ENCODE data around the gene NEK6.
"Not testable (repeated sequence)": the region's sequence is repeated elsewhere in the genome, so short reads cannot be mapped to it uniquely, and the experiment has no call there.

The NEK6 gene

GRCh38 chr9:124228516-124228915, 29.2 kb upstream of the NEK6 start:
- Histone ChIP-seq H3K36me3 (ENCODE audit: control insufficient read depth, insufficient read depth, low read length) (no peaks in the 10 kb centered on the region), H3K27me3 (ENCODE audit: control insufficient read depth, insufficient read depth, low read length) (no peaks in the 10 kb centered on the region), H3K9me3 (ENCODE audit: control insufficient read depth, insufficient read depth, low read length) (no peaks in the 10 kb centered on the region), H3K27ac (ENCODE audit: low read depth, low read length) (no peak overlapping the region), H3K4me1 (ENCODE audit: control insufficient read depth, insufficient read depth, low read length) (no peaks in the 10 kb centered on the region), H3K4me3 (ENCODE audit: low read depth, low read length) (no peak overlapping the region), H3K9ac (ENCODE audit: low read depth, low read length) (no peak overlapping the region)

GRCh38 chr9:124231095-124231737, 26.5 kb upstream of the NEK6 start:
- no peaks in the 10 kb centered on the region for H3K36me3 ChIP-seq (ENCODE audit: control insufficient read depth, insufficient read depth, low read length)
- H3K4me1 ChIP-seq (ENCODE audit: control insufficient read depth, insufficient read depth, low read length) = no peaks in the 10 kb centered on the region
- H3K27me3 ChIP-seq (ENCODE audit: control insufficient read depth, insufficient read depth, low read length) = no peaks in the 10 kb centered on the region
- H3K4me3 ChIP-seq (ENCODE audit: low read depth, low read length) = no peak overlapping the region
- no peaks in the 10 kb centered on the region for H3K9me3 ChIP-seq (ENCODE audit: control insufficient read depth, insufficient read depth, low read length)
- no peak overlapping the region for H3K27ac ChIP-seq (ENCODE audit: low read depth, low read length)
- no peak overlapping the region for H3K9ac ChIP-seq (ENCODE audit: low read depth, low read length)

GRCh38 chr9:124238546-124239140, 19.1 kb upstream of the NEK6 start:
- no peaks in the 10 kb centered on the region for H3K27me3 ChIP-seq (ENCODE audit: control insufficient read depth, insufficient read depth, low read length)
- H3K4me3 ChIP-seq (ENCODE audit: low read depth, low read length) = no peak overlapping the region
- H3K9me3 ChIP-seq (ENCODE audit: control insufficient read depth, insufficient read depth, low read length) = no peaks in the 10 kb centered on the region
- H3K4me1 ChIP-seq (ENCODE audit: control insufficient read depth, insufficient read depth, low read length) = peaks cover 13% of the 10 kb centered on the region
- H3K9ac ChIP-seq (ENCODE audit: low read depth, low read length) = no peak overlapping the region
- no peaks in the 10 kb centered on the region for H3K36me3 ChIP-seq (ENCODE audit: control insufficient read depth, insufficient read depth, low read length)
- H3K27ac ChIP-seq (ENCODE audit: low read depth, low read length) = no peak overlapping the region

- Histone ChIP-seq H3K36me3 (ENCODE audit: control insufficient read depth, insufficient read depth, low read length) (no peaks in the 10 kb centered on the region), H3K27me3 (ENCODE audit: control insufficient read depth, insufficient read depth, low read length) (no peaks in the 10 kb centered on the region), H3K9me3 (ENCODE audit: control insufficient read depth, insufficient read depth, low read length) (no peaks in the 10 kb centered on the region), H3K4me1 (ENCODE audit: control insufficient read depth, insufficient read depth, low read length) (peaks cover 13% of the 10 kb centered on the region), H3K27ac (ENCODE audit: low read depth, low read length) (no peak overlapping the region), H3K4me3 (ENCODE audit: low read depth, low read length) (no peak overlapping the region), H3K9ac (ENCODE audit: low read depth, low read length) (no peak overlapping the region)
Observed at GRCh38 chr9:124239249-124240073, 18.3 kb upstream of the NEK6 start.

GRCh38 chr9:124242331-124243194, 15.2 kb upstream of the NEK6 start:
- H3K9ac ChIP-seq (ENCODE audit: low read depth, low read length) = 0 out of 2 replicates have a peak overlapping the region, but pooled peaks have one; percentile 48
- H3K4me3 ChIP-seq (ENCODE audit: low read depth, low read length) = peak overlapping the region; percentile 38

GRCh38 chr9:124247393-124247792, 10.4 kb upstream of the NEK6 start:
- H3K27me3 ChIP-seq (ENCODE audit: control insufficient read depth, insufficient read depth, low read length); H3K36me3 ChIP-seq (ENCODE audit: control insufficient read depth, insufficient read depth, low read length); H3K9ac ChIP-seq (ENCODE audit: low read depth, low read length); H3K27ac ChIP-seq (ENCODE audit: low read depth, low read length); H3K4me3 ChIP-seq (ENCODE audit: low read depth, low read length); H3K9me3 ChIP-seq (ENCODE audit: control insufficient read depth, insufficient read depth, low read length): not testable (repeated sequence)
- H3K4me1 ChIP-seq (ENCODE audit: control insufficient read depth, insufficient read depth, low read length) = peaks cover 10% of the 10 kb centered on the region

More at GRCh38 chr9:124242331-124243194, 15.2 kb upstream of the NEK6 start:
- H3K4me1 ChIP-seq (ENCODE audit: control insufficient read depth, insufficient read depth, low read length) = peaks cover 13% of the 10 kb centered on the region
- peak overlapping the region; percentile 20 for H3K27ac ChIP-seq (ENCODE audit: low read depth, low read length)
- H3K9me3 ChIP-seq (ENCODE audit: control insufficient read depth, insufficient read depth, low read length) = no peaks in the 10 kb centered on the region
- H3K27me3 ChIP-seq (ENCODE audit: control insufficient read depth, insufficient read depth, low read length) = no peaks in the 10 kb centered on the region
- H3K36me3 ChIP-seq (ENCODE audit: control insufficient read depth, insufficient read depth, low read length) = no peaks in the 10 kb centered on the region

- Histone ChIP-seq H3K27ac (ENCODE audit: low read depth, low read length) (no peak overlapping the region), H3K4me1 (ENCODE audit: control insufficient read depth, insufficient read depth, low read length) (peaks cover 4% of the 10 kb centered on the region)
Observed at GRCh38 chr9:124248066-124248465, 9.7 kb upstream of the NEK6 start.

GRCh38 chr9:124248960-124249359, 8.8 kb upstream of the NEK6 start:
- no peak overlapping the region for H3K9ac ChIP-seq (ENCODE audit: low read depth, low read length)
- no peaks in the 10 kb centered on the region for H3K36me3 ChIP-seq (ENCODE audit: control insufficient read depth, insufficient read depth, low read length)
- no peaks in the 10 kb centered on the region for H3K9me3 ChIP-seq (ENCODE audit: control insufficient read depth, insufficient read depth, low read length)
- no peak overlapping the region for H3K27ac ChIP-seq (ENCODE audit: low read depth, low read length)
- H3K4me3 ChIP-seq (ENCODE audit: low read depth, low read length) = no peak overlapping the region
- H3K27me3 ChIP-seq (ENCODE audit: control insufficient read depth, insufficient read depth, low read length) = no peaks in the 10 kb centered on the region
- H3K4me1 ChIP-seq (ENCODE audit: control insufficient read depth, insufficient read depth, low read length) = no peaks in the 10 kb centered on the region

More at GRCh38 chr9:124248066-124248465, 9.7 kb upstream of the NEK6 start:
- H3K9me3 ChIP-seq (ENCODE audit: control insufficient read depth, insufficient read depth, low read length) = no peaks in the 10 kb centered on the region
- H3K27me3 ChIP-seq (ENCODE audit: control insufficient read depth, insufficient read depth, low read length) = no peaks in the 10 kb centered on the region
- no peak overlapping the region for H3K4me3 ChIP-seq (ENCODE audit: low read depth, low read length)
- no peak overlapping the region for H3K9ac ChIP-seq (ENCODE audit: low read depth, low read length)
- H3K36me3 ChIP-seq (ENCODE audit: control insufficient read depth, insufficient read depth, low read length) = no peaks in the 10 kb centered on the region

- Histone ChIP-seq H3K4me1 (ENCODE audit: control insufficient read depth, insufficient read depth, low read length) (no peaks in the 10 kb centered on the region), H3K27me3 (ENCODE audit: control insufficient read depth, insufficient read depth, low read length) (no peaks in the 10 kb centered on the region), H3K36me3 (ENCODE audit: control insufficient read depth, insufficient read depth, low read length) (no peaks in the 10 kb centered on the region), H3K9me3 (ENCODE audit: control insufficient read depth, insufficient read depth, low read length) (no peaks in the 10 kb centered on the region), H3K4me3 (ENCODE audit: low read depth, low read length) (no peak overlapping the region), H3K9ac (ENCODE audit: low read depth, low read length) (no peak overlapping the region), H3K27ac (ENCODE audit: low read depth, low read length) (no peak overlapping the region)
Observed at GRCh38 chr9:124251204-124251603, 6.5 kb upstream of the NEK6 start.

GRCh38 chr9:124251605-124252378, 6.0 kb upstream of the NEK6 start:
- no peak overlapping the region for H3K4me3 ChIP-seq (ENCODE audit: low read depth, low read length)
- H3K4me1 ChIP-seq (ENCODE audit: control insufficient read depth, insufficient read depth, low read length) = no peaks in the 10 kb centered on the region
- no peaks in the 10 kb centered on the region for H3K36me3 ChIP-seq (ENCODE audit: control insufficient read depth, insufficient read depth, low read length)
- no peaks in the 10 kb centered on the region for H3K27me3 ChIP-seq (ENCODE audit: control insufficient read depth, insufficient read depth, low read length)
- no peaks in the 10 kb centered on the region for H3K9me3 ChIP-seq (ENCODE audit: control insufficient read depth, insufficient read depth, low read length)
- H3K9ac ChIP-seq (ENCODE audit: low read depth, low read length) = no peak overlapping the region
- no peak overlapping the region for H3K27ac ChIP-seq (ENCODE audit: low read depth, low read length)

Data from HUES48 (cell line).